ENCODE results near the gene PLA2G3.

Gene PLA2G3

GRCh38 chr22:31087744-31088215, 52.5 kb downstream of the PLA2G3 start:
- DNase-seq (ENCODE audit: low read depth): no peak
- TF ChIP-seq CTCF (IDR thresholded peaks at IDR 0.05; ENCODE audit: low read depth, low read length, missing control alignments): no peak
- no peak overlapping the region for H3K4me3 ChIP-seq (ENCODE audit: low read depth, low read length)

GRCh38 chr22:31086703-31087330, 53.5 kb downstream of the PLA2G3 start:
- DNase-seq (ENCODE audit: low read depth): no peak
- no peak for TF ChIP-seq CTCF (IDR thresholded peaks at IDR 0.05; ENCODE audit: low read depth, low read length, missing control alignments)
- no peak overlapping the region for H3K4me3 ChIP-seq (ENCODE audit: low read depth, low read length)

GRCh38 chr22:31085928-31086327, 54.4 kb downstream of the PLA2G3 start:
- no peak for TF ChIP-seq CTCF (IDR thresholded peaks at IDR 0.05; ENCODE audit: low read depth, low read length, missing control alignments)
- DNase-seq (ENCODE audit: low read depth): no peak
- H3K4me3 ChIP-seq (ENCODE audit: low read depth, low read length): peak overlapping the region; percentile 87; the same call in 1 of the 2 replicates

GRCh38 chr22:31085493-31085824, 54.8 kb downstream of the PLA2G3 start:
- no peak for TF ChIP-seq CTCF (IDR thresholded peaks at IDR 0.05; ENCODE audit: low read depth, low read length, missing control alignments)
- no peak for DNase-seq (ENCODE audit: low read depth)
- peak overlapping the region; percentile 87 for H3K4me3 ChIP-seq (ENCODE audit: low read depth, low read length)

GRCh38 chr22:31084811-31085492, 55.4 kb downstream of the PLA2G3 start:
- peak overlapping the region; percentile 87 for H3K4me3 ChIP-seq (ENCODE audit: low read depth, low read length)
- peak; percentile 40 for DNase-seq (ENCODE audit: low read depth)
- TF ChIP-seq CTCF (IDR thresholded peaks at IDR 0.05; ENCODE audit: low read depth, low read length, missing control alignments): peak; percentile 84

Data from GM12864 (cell line).